HEK293T (cell line): ENCODE data around the gene OAS2.

Source experiments
- ELF4 ChIP-seq: fragments of 450-650 bp; IDR thresholded peaks from 2 replicates; pipeline ENCODE4 v1.6.1; 2017; ENCODE audit warnings: antibody characterized with exemption
- FOXM1 ChIP-seq: fragments of 450-650 bp; IDR thresholded peaks from 2 replicates; pipeline ENCODE4 v1.6.1; 2017; ENCODE audit warnings: mild to moderate bottlenecking, borderline replicate concordance
- HDGF ChIP-seq: fragments of 450-650 bp; IDR thresholded peaks from 2 replicates; pipeline ENCODE4 v1.6.1; 2017; ENCODE audit warnings: antibody characterized with exemption, borderline replicate concordance
- NFRKB ChIP-seq: fragments of 450-650 bp; IDR thresholded peaks from 2 replicates; pipeline ENCODE4 v1.6.1; 2016; ENCODE audit warnings: mild to moderate bottlenecking, moderate library complexity
- SP1 ChIP-seq: fragments of 450-650 bp; IDR thresholded peaks from 2 replicates; pipeline ENCODE4 v1.6.1; 2017
- SUZ12 ChIP-seq: fragments of 450-650 bp; IDR thresholded peaks from 2 replicates; pipeline ENCODE4 v1.6.1; 2016; ENCODE audit warnings: mild to moderate bottlenecking
- TARDBP ChIP-seq: fragments of 450-650 bp; IDR thresholded peaks from 2 replicates; pipeline ENCODE4 v1.6.1; 2016
- TF ChIP-seq, protein P1 (sequence below): fragments of 450-650 bp; IDR thresholded peaks from 2 replicates; pipeline ENCODE4 v1.6.1; 2016

DNA sequence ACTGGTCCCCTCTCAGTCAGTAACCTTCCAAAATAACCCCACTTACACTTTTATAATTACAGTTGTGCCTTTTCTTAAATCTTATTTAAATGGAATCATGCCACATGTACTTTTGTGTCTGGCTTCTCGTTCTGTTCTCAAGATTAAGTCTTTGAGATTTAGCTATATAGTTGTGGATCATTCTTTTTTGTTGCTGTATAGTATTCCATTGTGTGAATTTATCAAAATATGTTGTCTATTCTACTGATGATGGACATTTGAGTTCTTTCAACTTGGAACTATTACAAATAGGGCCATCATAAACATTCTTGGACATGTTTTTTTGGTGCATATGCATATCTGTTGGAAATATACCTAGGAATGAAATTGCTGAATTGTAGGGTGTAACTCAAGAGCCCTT lies 31.0 kb upstream of the OAS2 start:
- no peak for TF ChIP-seq TARDBP
- TF ChIP-seq SUZ12 = no peak
- no peak for TF ChIP-seq HDGF
- TF ChIP-seq NFRKB = no peak
- TF ChIP-seq ELF4 = no peak
- no peak for TF ChIP-seq SP1
- TF ChIP-seq FOXM1 = no peak
- TF ChIP-seq, protein P1, sequence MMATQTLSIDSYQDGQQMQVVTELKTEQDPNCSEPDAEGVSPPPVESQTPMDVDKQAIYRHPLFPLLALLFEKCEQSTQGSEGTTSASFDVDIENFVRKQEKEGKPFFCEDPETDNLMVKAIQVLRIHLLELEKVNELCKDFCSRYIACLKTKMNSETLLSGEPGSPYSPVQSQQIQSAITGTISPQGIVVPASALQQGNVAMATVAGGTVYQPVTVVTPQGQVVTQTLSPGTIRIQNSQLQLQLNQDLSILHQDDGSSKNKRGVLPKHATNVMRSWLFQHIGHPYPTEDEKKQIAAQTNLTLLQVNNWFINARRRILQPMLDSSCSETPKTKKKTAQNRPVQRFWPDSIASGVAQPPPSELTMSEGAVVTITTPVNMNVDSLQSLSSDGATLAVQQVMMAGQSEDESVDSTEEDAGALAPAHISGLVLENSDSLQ = no peak
